Measurements from ENCODE around the gene TRAF4. TPM values are rescaled to one million over a fixed set of nuclear protein-coding genes. Genes with fewer than 3 reads are reported as not detected.
A peak's percentile ranks its signal among the peaks of the same experiment; 100 is the strongest.

The TRAF4 gene
- total RNA-seq, 2 experiments from 2014 or later: 411 to 416 TPM

DNA sequence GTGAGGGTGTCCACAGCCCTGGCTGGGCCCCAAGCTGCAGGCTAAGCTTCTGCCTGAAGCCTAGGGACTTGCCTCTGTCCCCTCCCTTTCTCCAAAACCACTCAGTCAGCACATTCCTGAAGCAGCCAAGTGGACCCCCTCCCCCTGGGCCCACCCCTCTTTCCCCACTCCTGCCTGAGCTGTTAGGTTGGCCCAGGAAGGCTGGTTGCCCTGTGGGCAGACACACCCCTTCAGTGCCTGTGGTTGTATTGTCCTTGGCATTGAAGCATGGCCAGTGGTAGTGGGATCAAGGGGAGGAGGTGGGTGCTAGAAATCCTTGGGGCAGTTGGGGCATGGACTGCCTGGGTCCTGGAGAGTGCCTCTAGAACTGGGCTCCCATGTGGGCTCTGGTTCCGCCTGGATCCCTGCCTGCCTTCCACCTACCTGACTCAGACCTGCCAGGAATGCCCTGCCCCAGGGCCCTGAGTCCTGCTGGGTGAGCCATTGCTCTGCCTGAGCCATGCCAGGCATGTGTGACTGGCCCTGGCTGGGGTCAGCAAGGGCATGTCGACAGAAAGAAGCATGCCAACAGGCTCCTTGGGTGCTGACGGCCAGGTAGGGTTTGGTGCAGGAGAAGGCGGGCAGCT lies 2.1 kb downstream of the TRAF4 start:
- H3K27me3 Mint-ChIP-seq: no peaks in the 10 kb centered on the region
- H3K4me3 ChIP-seq (ENCODE audit: low read length): peak overlapping the region; percentile 76
- TF ChIP-seq, protein P1, sequence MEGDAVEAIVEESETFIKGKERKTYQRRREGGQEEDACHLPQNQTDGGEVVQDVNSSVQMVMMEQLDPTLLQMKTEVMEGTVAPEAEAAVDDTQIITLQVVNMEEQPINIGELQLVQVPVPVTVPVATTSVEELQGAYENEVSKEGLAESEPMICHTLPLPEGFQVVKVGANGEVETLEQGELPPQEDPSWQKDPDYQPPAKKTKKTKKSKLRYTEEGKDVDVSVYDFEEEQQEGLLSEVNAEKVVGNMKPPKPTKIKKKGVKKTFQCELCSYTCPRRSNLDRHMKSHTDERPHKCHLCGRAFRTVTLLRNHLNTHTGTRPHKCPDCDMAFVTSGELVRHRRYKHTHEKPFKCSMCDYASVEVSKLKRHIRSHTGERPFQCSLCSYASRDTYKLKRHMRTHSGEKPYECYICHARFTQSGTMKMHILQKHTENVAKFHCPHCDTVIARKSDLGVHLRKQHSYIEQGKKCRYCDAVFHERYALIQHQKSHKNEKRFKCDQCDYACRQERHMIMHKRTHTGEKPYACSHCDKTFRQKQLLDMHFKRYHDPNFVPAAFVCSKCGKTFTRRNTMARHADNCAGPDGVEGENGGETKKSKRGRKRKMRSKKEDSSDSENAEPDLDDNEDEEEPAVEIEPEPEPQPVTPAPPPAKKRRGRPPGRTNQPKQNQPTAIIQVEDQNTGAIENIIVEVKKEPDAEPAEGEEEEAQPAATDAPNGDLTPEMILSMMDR (IDR thresholded peaks at IDR 0.05): no peak
- H3K27ac ChIP-seq (ENCODE audit: low read depth in 1 of 2, low read length in 2 of 2): peak overlapping the region; percentile 35 to 41
- no peaks in the 10 kb centered on the region for H3K27me3 ChIP-seq (ENCODE audit: control insufficient read depth in 1 of 2, insufficient read depth in 2 of 2, low read length in 2 of 2)
- H3K36me3 Mint-ChIP-seq (ENCODE audit: low read depth): peaks cover 22% of the 10 kb centered on the region
- H3K27ac Mint-ChIP-seq: peak overlapping the region; percentile 88
- peaks cover 30% of the 10 kb centered on the region for H3K36me3 ChIP-seq (ENCODE audit: insufficient read depth, low read length)
- no peaks in the 10 kb centered on the region for H3K9me3 ChIP-seq (ENCODE audit: control insufficient read depth in 1 of 2, insufficient read depth in 1 of 2, low read length in 2 of 2)
- ATAC-seq (ENCODE audit: poor library complexity): no peak
- intact Hi-C loops (cut with DNase I, micrococcal nuclease): loop anchor here in 1 of 2 experiments (10.0 kb wide), 1 partner anchor 839 kb away; the partner anchor contains the start of gene GIT1
- H3K4me1 Mint-ChIP-seq (ENCODE audit: low read depth): peaks cover 30% of the 10 kb centered on the region
- H3K9me3 Mint-ChIP-seq: no peaks in the 10 kb centered on the region
- POLR2A ChIA-PET: interaction anchor here (1.0 to 13.8 kb wide), 10 partner anchors 18 to 206 kb away, joined by 3 to 268 read pairs (median 7); partner anchors contain the start of genes DHRS13, FLOT2, NEK8 and PHF12
- peaks cover 59% of the 10 kb centered on the region for H3K4me1 ChIP-seq (ENCODE audit: insufficient read depth, low read length)
- DNase-seq: no peak
- peak overlapping the region; percentile 90 for H3K4me3 Mint-ChIP-seq
- CTCF ChIA-PET: interaction anchor here (1.4 to 12.6 kb wide), 2 partner anchors 18 to 19 kb away, joined by 4 to 373 read pairs; partner anchors contain the start of genes NEK8 and TLCD1

DNA sequence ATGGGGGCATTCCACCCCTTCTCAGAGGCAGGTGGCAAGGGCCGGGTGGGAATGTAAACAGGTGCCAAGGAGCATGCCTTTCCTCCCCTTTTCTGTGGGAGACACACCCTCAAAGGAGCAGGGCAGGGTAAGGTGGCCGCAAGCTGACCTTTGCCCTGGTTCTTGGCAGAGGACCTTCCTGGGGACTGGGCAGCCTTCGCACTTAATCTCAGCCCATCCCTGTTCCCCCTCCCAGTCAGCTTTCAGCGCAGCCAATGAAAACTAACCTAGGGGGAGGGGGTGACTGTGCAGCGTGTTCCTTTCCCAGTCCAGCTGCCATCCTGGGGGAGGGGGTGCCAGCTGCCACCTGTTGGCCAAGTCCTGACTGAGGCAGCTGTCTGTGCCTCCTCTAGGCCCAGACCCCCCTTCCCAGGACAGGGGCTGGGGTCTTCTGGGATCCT lies 2.8 kb downstream of the TRAF4 start:
- H3K27me3 Mint-ChIP-seq: no peaks in the 10 kb centered on the region
- H3K4me3 Mint-ChIP-seq: peak overlapping the region; percentile 90
- ChIA-PET CTCF (interaction anchor here (1.4 to 12.6 kb wide), 2 partner anchors 17 to 19 kb away, joined by 4 to 373 read pairs; partner anchors contain the start of genes NEK8 and TLCD1), POLR2A (interaction anchor here (1.0 to 13.8 kb wide), 3 partner anchors 19 to 31 kb away, joined by 3 to 268 read pairs (median 7); partner anchors contain the start of genes NEK8, RPL23A and TLCD1)
- Histone ChIP-seq H3K4me1 (ENCODE audit: insufficient read depth, low read length) (peaks cover 52% of the 10 kb centered on the region), H3K4me3 (ENCODE audit: low read length) (no peak overlapping the region), H3K9me3 (ENCODE audit: control insufficient read depth in 1 of 2, insufficient read depth in 1 of 2, low read length in 2 of 2) (no peaks in the 10 kb centered on the region), H3K27me3 (ENCODE audit: control insufficient read depth in 1 of 2, insufficient read depth in 2 of 2, low read length in 2 of 2) (no peaks in the 10 kb centered on the region), H3K36me3 (ENCODE audit: insufficient read depth, low read length) (peaks cover 30% of the 10 kb centered on the region), H3K27ac (ENCODE audit: low read depth in 1 of 2, low read length in 2 of 2) (peak overlapping the region in 1 of 2 donors; percentile 17)
- intact Hi-C loops (cut with DNase I, micrococcal nuclease): loop anchor here in 1 of 2 experiments (10.0 kb wide), 1 partner anchor 838 kb away; the partner anchor contains the start of gene GIT1
- H3K4me1 Mint-ChIP-seq (ENCODE audit: low read depth): peaks cover 30% of the 10 kb centered on the region
- DNase-seq (no peak), ATAC-seq (ENCODE audit: poor library complexity) (no peak)
- peak overlapping the region; percentile 88 for H3K27ac Mint-ChIP-seq
- TF ChIP-seq, protein P1 (IDR thresholded peaks at IDR 0.05): no peak
- H3K9me3 Mint-ChIP-seq: no peaks in the 10 kb centered on the region
- H3K36me3 Mint-ChIP-seq (ENCODE audit: low read depth): peaks cover 22% of the 10 kb centered on the region

GRCh38 chr17:28747051-28747691 lies 3.4 kb downstream of the TRAF4 start:
- TF ChIP-seq, protein P1 (IDR thresholded peaks at IDR 0.05): no peak
- Histone ChIP-seq H3K27me3 (ENCODE audit: control insufficient read depth in 1 of 2, insufficient read depth in 2 of 2, low read length in 2 of 2) (no peaks in the 10 kb centered on the region), H3K4me3 (ENCODE audit: low read length) (no peak overlapping the region), H3K4me1 (ENCODE audit: insufficient read depth, low read length) (peaks cover 49% of the 10 kb centered on the region), H3K36me3 (ENCODE audit: insufficient read depth, low read length) (peaks cover 30% of the 10 kb centered on the region), H3K27ac (ENCODE audit: low read depth in 1 of 2, low read length in 2 of 2) (peak overlapping the region in 1 of 2 donors; percentile 17), H3K9me3 (ENCODE audit: control insufficient read depth in 1 of 2, insufficient read depth in 1 of 2, low read length in 2 of 2) (no peaks in the 10 kb centered on the region)
- no peaks in the 10 kb centered on the region for H3K9me3 Mint-ChIP-seq
- CTCF ChIA-PET: interaction anchor here (1.4 to 12.6 kb wide), 2 partner anchors 16 to 20 kb away, joined by 4 to 373 read pairs; partner anchors contain the start of genes NEK8 and TLCD1
- intact Hi-C loops (cut with DNase I, micrococcal nuclease): loop anchor here in 1 of 2 experiments (10.0 kb wide), 1 partner anchor 838 kb away; the partner anchor contains the start of gene GIT1
- H3K4me3 Mint-ChIP-seq: peak overlapping the region; percentile 45
- H3K27me3 Mint-ChIP-seq: no peaks in the 10 kb centered on the region
- H3K4me1 Mint-ChIP-seq (ENCODE audit: low read depth): peaks cover 30% of the 10 kb centered on the region
- POLR2A ChIA-PET: interaction anchor here (2.3 to 13.8 kb wide), 2 partner anchors 19 to 27 kb away, joined by 7 to 268 read pairs; partner anchors contain the start of genes NEK8, RPL23A and TLCD1
- peak overlapping the region; percentile 88 for H3K27ac Mint-ChIP-seq
- H3K36me3 Mint-ChIP-seq (ENCODE audit: low read depth): peaks cover 22% of the 10 kb centered on the region
- no peak for ATAC-seq (ENCODE audit: poor library complexity)
- no peak for DNase-seq

Data from CD4-positive, alpha-beta T cell (primary cell).